Ishikawa (cell line): Measurements from ENCODE around the gene SLC27A5.

Source experiments
- EP300 ChIP-seq: IDR thresholded peaks from 2 replicates; pipeline ENCODE4 v1.6.1; 2012; ENCODE audit warnings: borderline replicate concordance
- MAX ChIP-seq: IDR thresholded peaks from 2 replicates; pipeline ENCODE4 v1.6.1; 2012
- TAF1 ChIP-seq: IDR thresholded peaks from 2 replicates; pipeline ENCODE4 v1.6.1; 2012; ENCODE audit warnings: low read depth, mild to moderate bottlenecking
- YY1 ChIP-seq: IDR thresholded peaks from 2 replicates; pipeline ENCODE4 v1.6.1; 2012; ENCODE audit warnings: low read depth
- TF ChIP-seq, protein P1 (sequence below): IDR thresholded peaks from 2 replicates; pipeline ENCODE4 v1.6.1; 2012; ENCODE audit warnings: low read depth, mild to moderate bottlenecking

DNA sequence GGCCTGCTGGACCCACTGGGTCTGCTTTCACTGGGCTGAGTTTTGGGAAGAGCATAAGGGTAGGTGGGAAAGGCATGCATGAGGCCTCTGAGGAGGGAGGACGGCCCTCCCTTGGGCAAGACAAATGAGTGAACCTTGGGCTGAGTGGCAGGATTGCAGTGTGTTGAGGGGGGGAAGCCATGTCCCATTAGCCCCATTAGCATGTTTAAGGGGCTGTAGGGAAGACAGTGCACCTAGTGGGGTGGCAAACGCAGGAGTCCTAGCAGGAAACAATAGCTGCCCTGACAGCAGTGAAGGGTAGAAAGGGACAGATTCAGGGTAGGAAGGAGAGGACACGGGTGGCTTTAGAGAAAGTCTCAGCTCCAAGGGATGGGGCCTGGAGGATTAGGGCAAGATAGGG is 10.9 kb upstream of the SLC27A5 start:
- TF ChIP-seq EP300 = no peak
- TF ChIP-seq, protein P1, sequence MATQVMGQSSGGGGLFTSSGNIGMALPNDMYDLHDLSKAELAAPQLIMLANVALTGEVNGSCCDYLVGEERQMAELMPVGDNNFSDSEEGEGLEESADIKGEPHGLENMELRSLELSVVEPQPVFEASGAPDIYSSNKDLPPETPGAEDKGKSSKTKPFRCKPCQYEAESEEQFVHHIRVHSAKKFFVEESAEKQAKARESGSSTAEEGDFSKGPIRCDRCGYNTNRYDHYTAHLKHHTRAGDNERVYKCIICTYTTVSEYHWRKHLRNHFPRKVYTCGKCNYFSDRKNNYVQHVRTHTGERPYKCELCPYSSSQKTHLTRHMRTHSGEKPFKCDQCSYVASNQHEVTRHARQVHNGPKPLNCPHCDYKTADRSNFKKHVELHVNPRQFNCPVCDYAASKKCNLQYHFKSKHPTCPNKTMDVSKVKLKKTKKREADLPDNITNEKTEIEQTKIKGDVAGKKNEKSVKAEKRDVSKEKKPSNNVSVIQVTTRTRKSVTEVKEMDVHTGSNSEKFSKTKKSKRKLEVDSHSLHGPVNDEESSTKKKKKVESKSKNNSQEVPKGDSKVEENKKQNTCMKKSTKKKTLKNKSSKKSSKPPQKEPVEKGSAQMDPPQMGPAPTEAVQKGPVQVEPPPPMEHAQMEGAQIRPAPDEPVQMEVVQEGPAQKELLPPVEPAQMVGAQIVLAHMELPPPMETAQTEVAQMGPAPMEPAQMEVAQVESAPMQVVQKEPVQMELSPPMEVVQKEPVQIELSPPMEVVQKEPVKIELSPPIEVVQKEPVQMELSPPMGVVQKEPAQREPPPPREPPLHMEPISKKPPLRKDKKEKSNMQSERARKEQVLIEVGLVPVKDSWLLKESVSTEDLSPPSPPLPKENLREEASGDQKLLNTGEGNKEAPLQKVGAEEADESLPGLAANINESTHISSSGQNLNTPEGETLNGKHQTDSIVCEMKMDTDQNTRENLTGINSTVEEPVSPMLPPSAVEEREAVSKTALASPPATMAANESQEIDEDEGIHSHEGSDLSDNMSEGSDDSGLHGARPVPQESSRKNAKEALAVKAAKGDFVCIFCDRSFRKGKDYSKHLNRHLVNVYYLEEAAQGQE = no peak
- TF ChIP-seq TAF1 = no peak
- TF ChIP-seq MAX = no peak
- no peak for TF ChIP-seq YY1
